Motor neuron (in vitro differentiated cells): ENCODE measurements around the gene CHST8. TPM values are rescaled to one million over a fixed set of nuclear protein-coding genes. Genes with fewer than 3 reads are reported as not detected.

ENCODE experiments used
- ATAC-seq, 8 experiments: fragments of 200-7000 bp; cut with Tn5 transposase; replicated peaks in 6 of 8; 2 replicates each; pipeline ENCODE4 v1.8.0; 2021; ENCODE audit warnings: mild to moderate bottlenecking in 8 of 8, moderate library complexity in 8 of 8
- H3K27ac ChIP-seq, 2 donors: fragments of 250-450 bp; sonication (Bioruptor Pico); 2 replicates each; pipeline ENCODE4 v1.9.0; 2021; ENCODE audit warnings: antibody characterized with exemption in 2 of 2, mild to moderate bottlenecking in 2 of 2, moderate library complexity in 1 of 2
- H3K4me1 ChIP-seq, 2 donors: fragments of 250-450 bp; sonication (Bioruptor Pico); replicated peaks in 1 of 2; 2 replicates each; pipeline ENCODE4 v1.6.1; 2021; ENCODE audit warnings: antibody characterized with exemption in 2 of 2, mild to moderate bottlenecking in 2 of 2, moderate library complexity in 1 of 2
- H3K4me3 ChIP-seq, 5 donors: fragments of 250-450 bp; sonication (Bioruptor Pico); 2 replicates each; pipeline ENCODE4 v1.9.0; 2021; ENCODE audit warnings: antibody characterized with exemption in 5 of 5, mild to moderate bottlenecking in 5 of 5, moderate library complexity in 4 of 5
- WGBS, 10 experiments: fragments of 450-650 bp; shearing (Covaris generic); methylation state at CpG; one replicate each; pipeline ENCODE4 v1.0.0; 2022; 5-methylcytosine and 5-hydroxymethylcytosine counted together
- in situ Hi-C, 9 experiments: fragments of 400-800 bp; cut with MboI; loops; one replicate each; pipeline ENCODE4 v1.15.0; 2021; ENCODE audit warnings: low sequenced_read_pairs in 9 of 9, low pct_unique_long_range_greater_than_20kb in 2 of 9; ENCODE audit not compliant: unreplicated experiment in 9 of 9
- total RNA-seq, 8 experiments: library from RNA; unstranded; fragments of 300-600 nt; gene quantifications; 2 replicates each; pipeline versions ENCODE4 v1.2.3 to v1.2.4, GENCODE V29; 2022

CHST8 gene
- total RNA-seq, 8 experiments from 2014 or later = 0.84 to 17.0 (median 11.5) TPM

- Histone ChIP-seq H3K27ac (no peak overlapping the region), H3K4me1 (peaks cover 29 to 30% of the 10 kb centered on the region in 2 donors), H3K4me3 (no peak overlapping the region)
- ATAC-seq = no peak
- in situ Hi-C loops = no loop called here
- 0 to 100% (median 71%) methylated on average over 1 to 6 of the region's 14 CpGs; no CpG with 5 or more reads in 2 of the 10 experiments for WGBS, 10 experiments
Measured at GRCh38 chr19:33634361-33635091, 12.8 kb downstream of the CHST8 start.

GRCh38 chr19:33638167-33639034 lies 16.6 kb downstream of the CHST8 start:
- H3K4me3 ChIP-seq = no peak overlapping the region
- peak overlapping the region; percentile 20 to 59 for H3K27ac ChIP-seq
- 0 to 55% (median 23%) methylated on average over 3 to 14 of the region's 15 CpGs for WGBS, 10 experiments
- peak in 6 of 8 experiments; percentile 11 to 65 (median 40) for ATAC-seq
- in situ Hi-C loops = no loop called here
- H3K4me1 ChIP-seq = peaks cover 23 to 26% of the 10 kb centered on the region in 2 donors

GRCh38 chr19:33639035-33639681 lies 17.4 kb downstream of the CHST8 start:
- WGBS, 10 experiments = 19 to 44% (median 40%) methylated on average over 2 to 12 of the region's 14 CpGs; no CpG with 5 or more reads in 1 of the 10 experiments
- ATAC-seq = peak in 6 of 8 experiments; percentile 41 to 87 (median 84)
- Histone ChIP-seq H3K4me3 (no peak overlapping the region), H3K4me1 (peaks cover 23 to 26% of the 10 kb centered on the region in 2 donors), H3K27ac (peak overlapping the region; percentile 20 to 59)
- in situ Hi-C loops = no loop called here

- WGBS, 10 experiments = 60 to 100% (median 80%) methylated on average over 1 to 3 of the region's 9 CpGs; no CpG with 5 or more reads in 5 of the 10 experiments
- no peak for ATAC-seq
- Histone ChIP-seq H3K27ac (no peak overlapping the region), H3K4me1 (peaks cover 23 to 26% of the 10 kb centered on the region in 2 donors), H3K4me3 (no peak overlapping the region)
- in situ Hi-C loops = no loop called here
Measured at GRCh38 chr19:33640773-33641172, 19.0 kb downstream of the CHST8 start.

GRCh38 chr19:33641261-33641660 lies 19.5 kb downstream of the CHST8 start:
- no peak for ATAC-seq
- peaks cover 23 to 26% of the 10 kb centered on the region in 2 donors for H3K4me1 ChIP-seq
- in situ Hi-C loops = no loop called here
- WGBS, 10 experiments = 90 to 100% (median 100%) methylated on average over 1 to 2 of the region's 5 CpGs; no CpG with 5 or more reads in 7 of the 10 experiments
- no peak overlapping the region for H3K4me3 ChIP-seq
- H3K27ac ChIP-seq = no peak overlapping the region

GRCh38 chr19:33641956-33642498 lies 20.3 kb downstream of the CHST8 start:
- Histone ChIP-seq H3K4me3 (no peak overlapping the region), H3K4me1 (peaks cover 25 to 26% of the 10 kb centered on the region in 2 donors), H3K27ac (no peak overlapping the region)
- ATAC-seq = no peak
- 70 to 100% (median 100%) methylated on average over 1 to 2 of the region's 7 CpGs; no CpG with 5 or more reads in 7 of the 10 experiments for WGBS, 10 experiments
- in situ Hi-C loops = no loop called here

GRCh38 chr19:33644284-33644836 lies 22.6 kb downstream of the CHST8 start:
- in situ Hi-C loops = no loop called here
- WGBS, 10 experiments = 59 to 100% (median 87%) methylated on average over 1 to 7 of the region's 9 CpGs
- ATAC-seq = no peak
- H3K27ac ChIP-seq = no peak overlapping the region
- H3K4me3 ChIP-seq = no peak overlapping the region
- peaks cover 13 to 17% of the 10 kb centered on the region in 2 donors for H3K4me1 ChIP-seq

GRCh38 chr19:33646306-33646705 lies 24.6 kb downstream of the CHST8 start:
- in situ Hi-C loops = no loop called here
- Histone ChIP-seq H3K4me3 (no peak overlapping the region), H3K27ac (no peak overlapping the region), H3K4me1 (peaks cover 12 to 15% of the 10 kb centered on the region in 2 donors)
- 17 to 100% (median 88%) methylated on average over 1 to 4 of the region's 4 CpGs; no CpG with 5 or more reads in 1 of the 10 experiments for WGBS, 10 experiments
- ATAC-seq = no peak

GRCh38 chr19:33647146-33647545 lies 25.4 kb downstream of the CHST8 start:
- H3K4me1 ChIP-seq = peaks cover 12 to 15% of the 10 kb centered on the region in 2 donors
- in situ Hi-C loops = no loop called here
- H3K4me3 ChIP-seq = no peak overlapping the region
- WGBS, 10 experiments = 46 to 100% (median 88%) methylated on average over 2 to 6 of the region's 6 CpGs; no CpG with 5 or more reads in 1 of the 10 experiments
- H3K27ac ChIP-seq = no peak overlapping the region
- no peak for ATAC-seq

GRCh38 chr19:33649627-33650305 lies 28.0 kb downstream of the CHST8 start:
- peaks cover 12 to 26% of the 10 kb centered on the region in 2 donors for H3K4me1 ChIP-seq
- ATAC-seq = peak in 4 of 8 experiments; percentile 37 to 56 (median 46)
- WGBS, 10 experiments = 0 to 80% (median 17%) methylated on average over 1 to 4 of the region's 4 CpGs; no CpG with 5 or more reads in 1 of the 10 experiments
- H3K4me3 ChIP-seq = no peak overlapping the region
- in situ Hi-C loops = no loop called here
- H3K27ac ChIP-seq = peak overlapping the region in 1 of 2 donors; percentile 32

- no peak overlapping the region for H3K27ac ChIP-seq
- ATAC-seq = peak in 5 of 8 experiments; percentile 22 to 77 (median 56)
- in situ Hi-C loops = no loop called here
- H3K4me3 ChIP-seq = no peak overlapping the region
- H3K4me1 ChIP-seq = peaks cover 12 to 20% of the 10 kb centered on the region in 2 donors
- 21 to 93% (median 67%) methylated on average over 1 to 2 of the region's 2 CpGs; no CpG with 5 or more reads in 1 of the 10 experiments for WGBS, 10 experiments
Measured at GRCh38 chr19:33653684-33654083, 31.9 kb downstream of the CHST8 start.
